Stomach (tissue), 4 donors: ENCODE measurements around the gene AREL1.

ENCODE experiments used
- POLR2A ChIP-seq, 4 donors: fragments of 450-650 bp; IDR thresholded peaks; one replicate each; pipeline ENCODE4 v1.6.1; 2016; ENCODE audit warnings: antibody characterized with exemption in 4 of 4, control low read depth in 2 of 4, mild to moderate bottlenecking in 1 of 4, moderate library complexity in 1 of 4
- POLR2AphosphoS5 ChIP-seq, 3 donors: sonication (generic); formaldehyde crosslinking; IDR thresholded peaks; one replicate each; pipeline ENCODE4 v1.6.1; 2016; ENCODE audit warnings: antibody characterized with exemption in 3 of 3
- TF ChIP-seq, protein P1 (sequence below), 7 experiments: fragments of 450-650 bp in 4 of 7; fragments of 200-600 bp in 3 of 7; sonication (generic) in 3 of 7; IDR thresholded peaks; one replicate each; pipeline ENCODE4 v1.5.1; 2016 to 2019; ENCODE audit warnings: antibody characterized with exemption in 7 of 7, control low read depth in 2 of 7, mild to moderate bottlenecking in 1 of 7

DNA sequence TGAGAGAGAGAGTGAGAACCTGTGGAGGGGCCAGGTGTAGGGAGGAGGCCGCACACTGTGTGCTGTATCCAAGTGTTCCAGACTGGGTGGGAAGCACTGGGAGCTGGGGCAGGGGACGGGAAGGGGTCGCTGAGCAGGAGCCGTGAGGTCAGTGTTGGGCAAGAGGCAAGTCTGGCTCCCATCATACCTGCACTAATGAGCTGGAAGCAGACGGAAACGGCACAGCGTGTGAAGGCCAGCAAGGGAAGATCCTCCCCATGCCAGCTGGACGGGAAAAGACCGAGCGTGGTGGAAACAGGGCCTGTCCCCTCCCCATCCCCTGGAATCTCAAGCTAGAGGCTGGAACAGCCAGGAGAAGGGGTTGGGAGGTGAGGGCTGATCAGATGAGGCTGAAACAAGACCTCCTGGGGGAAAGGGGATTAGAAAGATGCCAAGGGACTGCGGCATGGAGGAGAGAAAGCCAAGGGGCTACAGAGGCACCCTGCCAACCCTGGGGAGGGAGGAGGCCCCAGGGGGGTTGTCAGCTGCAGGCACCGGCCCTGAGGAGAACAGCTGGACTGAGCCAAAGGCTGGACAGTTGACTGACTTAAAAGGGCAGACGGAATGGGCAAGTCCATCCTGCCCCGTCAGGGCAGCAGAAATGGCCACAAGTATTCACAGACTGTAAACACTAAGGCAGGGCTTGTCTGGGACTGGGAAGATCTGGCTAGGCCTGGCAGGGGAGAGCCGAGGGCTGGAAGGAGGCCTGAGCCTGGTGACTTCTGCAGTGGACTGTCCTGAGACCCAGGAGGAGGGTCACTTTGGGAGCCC, 81.8 kb downstream of the AREL1 start:
- TF ChIP-seq, protein P1, sequence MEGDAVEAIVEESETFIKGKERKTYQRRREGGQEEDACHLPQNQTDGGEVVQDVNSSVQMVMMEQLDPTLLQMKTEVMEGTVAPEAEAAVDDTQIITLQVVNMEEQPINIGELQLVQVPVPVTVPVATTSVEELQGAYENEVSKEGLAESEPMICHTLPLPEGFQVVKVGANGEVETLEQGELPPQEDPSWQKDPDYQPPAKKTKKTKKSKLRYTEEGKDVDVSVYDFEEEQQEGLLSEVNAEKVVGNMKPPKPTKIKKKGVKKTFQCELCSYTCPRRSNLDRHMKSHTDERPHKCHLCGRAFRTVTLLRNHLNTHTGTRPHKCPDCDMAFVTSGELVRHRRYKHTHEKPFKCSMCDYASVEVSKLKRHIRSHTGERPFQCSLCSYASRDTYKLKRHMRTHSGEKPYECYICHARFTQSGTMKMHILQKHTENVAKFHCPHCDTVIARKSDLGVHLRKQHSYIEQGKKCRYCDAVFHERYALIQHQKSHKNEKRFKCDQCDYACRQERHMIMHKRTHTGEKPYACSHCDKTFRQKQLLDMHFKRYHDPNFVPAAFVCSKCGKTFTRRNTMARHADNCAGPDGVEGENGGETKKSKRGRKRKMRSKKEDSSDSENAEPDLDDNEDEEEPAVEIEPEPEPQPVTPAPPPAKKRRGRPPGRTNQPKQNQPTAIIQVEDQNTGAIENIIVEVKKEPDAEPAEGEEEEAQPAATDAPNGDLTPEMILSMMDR (IDR thresholded peaks at IDR 0.05): no peak
- TF ChIP-seq POLR2AphosphoS5 (IDR thresholded peaks at IDR 0.05): no peak
- TF ChIP-seq POLR2A (IDR thresholded peaks at IDR 0.05): no peak
